Adrenal gland (tissue), 12 donors: ENCODE data around the gene ZNF398. TPM values are rescaled to one million over a fixed set of nuclear protein-coding genes. Genes with fewer than 3 reads are reported as not detected.
"Not testable (repeated sequence)": the region's sequence is repeated elsewhere in the genome, so short reads cannot be mapped to it uniquely, and the experiment has no call there.

ENCODE experiments used
- DNase-seq, 7 donors: peaks; one replicate each; pipeline ENCODE4 v3.0.0-alpha.2; 2019 to 2020
- H3K27ac ChIP-seq, 5 donors: fragments of 200-600 bp; sonication (generic) in 4 of 5; 1 replicate in 3 of 5; 2 replicates in 2 of 5; pipeline versions ENCODE4 v1.5.1 to v1.8.0; 2016 to 2020; ENCODE audit warnings: mild to moderate bottlenecking in 1 of 5
- H3K27me3 ChIP-seq: fragments of 200-600 bp; 2 replicates; pipeline ENCODE4 v1.8.0; 2021
- H3K36me3 ChIP-seq, 2 donors: fragments of 200-600 bp; replicated peaks in 1 of 2; 1 replicate in 1 of 2; 2 replicates in 1 of 2; pipeline versions ENCODE4 v1.5.1 to v1.8.0; 2018 to 2022
- H3K4me1 ChIP-seq, 2 donors: fragments of 200-600 bp; replicated peaks in 1 of 2; 1 replicate in 1 of 2; 2 replicates in 1 of 2; pipeline versions ENCODE4 v1.5.1 to v1.8.0; 2018 to 2021
- H3K4me3 ChIP-seq, 4 donors: fragments of 200-600 bp; sonication (generic) in 3 of 4; one replicate each; pipeline ENCODE4 v1.5.1; 2016 to 2018
- H3K9me3 ChIP-seq, 3 donors: fragments of 200-600 bp; sonication (generic) in 1 of 3; replicated peaks in 1 of 3; 1 replicate in 2 of 3; 2 replicates in 1 of 3; pipeline versions ENCODE4 v1.5.1 to v1.8.0; 2016 to 2021
- POLR2A ChIP-seq, 2 donors: fragments of 450-650 bp; IDR thresholded peaks; one replicate each; pipeline ENCODE4 v1.6.1; 2017; ENCODE audit warnings: antibody characterized with exemption in 2 of 2, mild to moderate bottlenecking in 2 of 2, moderate library complexity in 1 of 2
- WGBS, 4 donors: extraction: QIAGEN DNeasy Blood & Tissue Kit in 2 of 4; methylation state at CpG; one replicate each; pipeline versions ENCODE4 v1.1.5 to v1.1.7; 2013 to 2017; 5-methylcytosine and 5-hydroxymethylcytosine counted together
- intact Hi-C, 2 donors: fragments of 100-400 bp; cut with DNase I; formaldehyde crosslinking; loops; one replicate each; pipeline versions ENCODE4 v1.14.1 to v1.15.0; 2022 to 2023
- polyA plus RNA-seq, 3 donors: library from polyadenylated mRNA; stranded (reverse); fragments of 200-250 nt in 2 of 3; fragments of 350-450 nt in 1 of 3; fragmentation: Illumina TruSeq in 1 of 3; extraction: RNeasy Lipid Tissue Mini Kit (QIAGEN cat#74804) in 1 of 3; gene quantifications; one replicate each; pipeline ENCODE4 v1.2.3, GENCODE V29; 2013 to 2014
- total RNA-seq, 9 donors: library from RNA; depleted of rRNA in 4 of 9; stranded (reverse); fragments of >200 nt in 4 of 9; fragments of 120-200 nt in 1 of 9; fragmentation: NEBNext Ultra II Directional in 1 of 9; extraction: Animal tissue kit (Norgen Biotek cat#: 25700) in 1 of 9; gene quantifications; one replicate each; pipeline versions ENCODE4 v1.1.0 to v1.2.4, GENCODE V29; 2013 to 2023
- TF ChIP-seq, protein P1 (sequence below), 6 experiments: fragments of 450-650 bp in 4 of 6; fragments of 200-600 bp in 2 of 6; sonication (generic) in 1 of 6; IDR thresholded peaks; 1 replicate in 5 of 6; 2 replicates in 1 of 6; pipeline versions ENCODE4 v1.5.1 to v1.8.0; 2016 to 2021; ENCODE audit warnings: antibody characterized with exemption in 6 of 6, mild to moderate bottlenecking in 2 of 6, moderate library complexity in 1 of 6
- donor health status: healthy with polysubstance abuse.
- donor health status: Bipolar disorder and iron deficiency.
- donor health status: DM: yes; HTN: yes; CAD: no.
- donor health status: DM: no; HTN: no; CAD: no.
- donor health status: DM: no; HTN: no; CAD: no.
- donor health status: DM: yes; HTN: yes; CAD: no.

The ZNF398 gene
- total and polyA plus RNA-seq, 12 donors = 2.0 to 18.7 (median 12.5) TPM

GRCh38 chr7:149224352-149224751 is 77.1 kb downstream of the ZNF398 start:
- intact Hi-C loops = no loop called here
- H3K4me1 ChIP-seq = peaks cover 0 to 3% of the 10 kb centered on the region in 2 donors
- 96 to 98% (median 96%) methylated on average over 10 to 37 of the region's 37 CpGs for WGBS, 4 donors
- no peak for DNase-seq
- H3K27ac ChIP-seq = no peak overlapping the region
- no peaks in the 10 kb centered on the region for H3K27me3 ChIP-seq
- H3K9me3 ChIP-seq = no peaks in the 10 kb centered on the region
- H3K36me3 ChIP-seq = peaks cover 0 to 40% of the 10 kb centered on the region in 2 donors
- no peak overlapping the region for H3K4me3 ChIP-seq
- TF ChIP-seq POLR2A (IDR thresholded peaks at IDR 0.05) = no peak
- TF ChIP-seq, protein P1, sequence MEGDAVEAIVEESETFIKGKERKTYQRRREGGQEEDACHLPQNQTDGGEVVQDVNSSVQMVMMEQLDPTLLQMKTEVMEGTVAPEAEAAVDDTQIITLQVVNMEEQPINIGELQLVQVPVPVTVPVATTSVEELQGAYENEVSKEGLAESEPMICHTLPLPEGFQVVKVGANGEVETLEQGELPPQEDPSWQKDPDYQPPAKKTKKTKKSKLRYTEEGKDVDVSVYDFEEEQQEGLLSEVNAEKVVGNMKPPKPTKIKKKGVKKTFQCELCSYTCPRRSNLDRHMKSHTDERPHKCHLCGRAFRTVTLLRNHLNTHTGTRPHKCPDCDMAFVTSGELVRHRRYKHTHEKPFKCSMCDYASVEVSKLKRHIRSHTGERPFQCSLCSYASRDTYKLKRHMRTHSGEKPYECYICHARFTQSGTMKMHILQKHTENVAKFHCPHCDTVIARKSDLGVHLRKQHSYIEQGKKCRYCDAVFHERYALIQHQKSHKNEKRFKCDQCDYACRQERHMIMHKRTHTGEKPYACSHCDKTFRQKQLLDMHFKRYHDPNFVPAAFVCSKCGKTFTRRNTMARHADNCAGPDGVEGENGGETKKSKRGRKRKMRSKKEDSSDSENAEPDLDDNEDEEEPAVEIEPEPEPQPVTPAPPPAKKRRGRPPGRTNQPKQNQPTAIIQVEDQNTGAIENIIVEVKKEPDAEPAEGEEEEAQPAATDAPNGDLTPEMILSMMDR (IDR thresholded peaks at IDR 0.05) = no peak

GRCh38 chr7:149225106-149225505 is 77.9 kb downstream of the ZNF398 start:
- no peak overlapping the region for H3K4me3 ChIP-seq
- no peak overlapping the region for H3K27ac ChIP-seq
- H3K9me3 ChIP-seq = no peaks in the 10 kb centered on the region
- H3K36me3 ChIP-seq = peaks cover 0 to 33% of the 10 kb centered on the region in 2 donors
- no peak for DNase-seq
- TF ChIP-seq POLR2A (IDR thresholded peaks at IDR 0.05) = no peak
- TF ChIP-seq, protein P1 (IDR thresholded peaks at IDR 0.05) = no peak
- 94 to 96% (median 95%) methylated on average over 13 to 19 of the region's 19 CpGs for WGBS, 4 donors
- H3K27me3 ChIP-seq = no peaks in the 10 kb centered on the region
- intact Hi-C loops = no loop called here
- peaks cover 0 to 3% of the 10 kb centered on the region in 2 donors for H3K4me1 ChIP-seq

GRCh38 chr7:149225656-149226055 is 78.4 kb downstream of the ZNF398 start:
- no peak overlapping the region for H3K27ac ChIP-seq
- no peak for DNase-seq
- H3K4me1 ChIP-seq = peaks cover 0 to 3% of the 10 kb centered on the region in 2 donors
- peaks cover 0 to 27% of the 10 kb centered on the region in 2 donors for H3K36me3 ChIP-seq
- 93 to 98% (median 96%) methylated on average over 22 of the region's 22 CpGs for WGBS, 4 donors
- H3K4me3 ChIP-seq = no peak overlapping the region
- no peaks in the 10 kb centered on the region for H3K9me3 ChIP-seq
- TF ChIP-seq, protein P1 (IDR thresholded peaks at IDR 0.05) = no peak
- no peak for TF ChIP-seq POLR2A (IDR thresholded peaks at IDR 0.05)
- intact Hi-C loops = no loop called here
- no peaks in the 10 kb centered on the region for H3K27me3 ChIP-seq

GRCh38 chr7:149226366-149226765 is 79.1 kb downstream of the ZNF398 start:
- WGBS, 4 donors = 91 to 95% (median 93%) methylated on average over 17 of the region's 17 CpGs
- DNase-seq, H3K4me1 ChIP-seq, H3K9me3 ChIP-seq, H3K27ac ChIP-seq, H3K27me3 ChIP-seq, intact Hi-C loops, H3K4me3 ChIP-seq: not testable (repeated sequence)
- peaks cover 0 to 20% of the 10 kb centered on the region in 2 donors for H3K36me3 ChIP-seq

GRCh38 chr7:149226840-149227494 is 79.7 kb downstream of the ZNF398 start:
- Histone ChIP-seq H3K27me3 (no peaks in the 10 kb centered on the region), H3K4me1 (peaks cover 0 to 3% of the 10 kb centered on the region in 2 donors), H3K9me3 (no peaks in the 10 kb centered on the region), H3K4me3 (no peak overlapping the region), H3K36me3 (peaks cover 0 to 17% of the 10 kb centered on the region in 2 donors), H3K27ac (no peak overlapping the region)
- DNase-seq = peak in 4 of 7 donors; percentile 30 to 59 (median 44)
- TF ChIP-seq POLR2A (IDR thresholded peaks at IDR 0.05) = no peak
- TF ChIP-seq, protein P1 (IDR thresholded peaks at IDR 0.05) = no peak
- intact Hi-C loops = no loop called here
- WGBS, 4 donors = 51 to 76% (median 64%) methylated on average over 5 to 6 of the region's 6 CpGs
